Neural progenitor cell (in vitro differentiated cells): ENCODE results near the gene STK39.

Source experiments
- EZH2phosphoT487 ChIP-seq: fragments of 200-600 bp; sonication (generic); IDR thresholded peaks from 2 replicates; pipeline ENCODE4 v1.6.1; 2017; ENCODE audit warnings: antibody characterized with exemption
- TF ChIP-seq, protein P1 (sequence below): fragments of 200-600 bp; sonication (generic); IDR thresholded peaks from 2 replicates; pipeline ENCODE4 v1.5.1; 2017; ENCODE audit warnings: antibody characterized with exemption, mild to moderate bottlenecking

- TF ChIP-seq, protein P1, sequence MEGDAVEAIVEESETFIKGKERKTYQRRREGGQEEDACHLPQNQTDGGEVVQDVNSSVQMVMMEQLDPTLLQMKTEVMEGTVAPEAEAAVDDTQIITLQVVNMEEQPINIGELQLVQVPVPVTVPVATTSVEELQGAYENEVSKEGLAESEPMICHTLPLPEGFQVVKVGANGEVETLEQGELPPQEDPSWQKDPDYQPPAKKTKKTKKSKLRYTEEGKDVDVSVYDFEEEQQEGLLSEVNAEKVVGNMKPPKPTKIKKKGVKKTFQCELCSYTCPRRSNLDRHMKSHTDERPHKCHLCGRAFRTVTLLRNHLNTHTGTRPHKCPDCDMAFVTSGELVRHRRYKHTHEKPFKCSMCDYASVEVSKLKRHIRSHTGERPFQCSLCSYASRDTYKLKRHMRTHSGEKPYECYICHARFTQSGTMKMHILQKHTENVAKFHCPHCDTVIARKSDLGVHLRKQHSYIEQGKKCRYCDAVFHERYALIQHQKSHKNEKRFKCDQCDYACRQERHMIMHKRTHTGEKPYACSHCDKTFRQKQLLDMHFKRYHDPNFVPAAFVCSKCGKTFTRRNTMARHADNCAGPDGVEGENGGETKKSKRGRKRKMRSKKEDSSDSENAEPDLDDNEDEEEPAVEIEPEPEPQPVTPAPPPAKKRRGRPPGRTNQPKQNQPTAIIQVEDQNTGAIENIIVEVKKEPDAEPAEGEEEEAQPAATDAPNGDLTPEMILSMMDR, result no peak
- no peak for TF ChIP-seq EZH2phosphoT487
These were observed 66.9 kb downstream of the STK39 start for GRCh38 chr2:168180483-168180882.
